ENCODE measurements around the gene CCDC187.
"Not testable (repeated sequence)": the region's sequence is repeated elsewhere in the genome, so short reads cannot be mapped to it uniquely, and the experiment has no call there.

The CCDC187 gene

GRCh38 chr9:136326761-136327303 is 22.9 kb upstream of the CCDC187 start:
- no peak for DNase-seq (ENCODE audit: low read depth)

GRCh38 chr9:136326061-136326760 is 22.3 kb upstream of the CCDC187 start:
- no peak for DNase-seq (ENCODE audit: low read depth)

- DNase-seq (ENCODE audit: low read depth), result no peak
Observed at GRCh38 chr9:136325358-136325757, 21.5 kb upstream of the CCDC187 start.

DNA sequence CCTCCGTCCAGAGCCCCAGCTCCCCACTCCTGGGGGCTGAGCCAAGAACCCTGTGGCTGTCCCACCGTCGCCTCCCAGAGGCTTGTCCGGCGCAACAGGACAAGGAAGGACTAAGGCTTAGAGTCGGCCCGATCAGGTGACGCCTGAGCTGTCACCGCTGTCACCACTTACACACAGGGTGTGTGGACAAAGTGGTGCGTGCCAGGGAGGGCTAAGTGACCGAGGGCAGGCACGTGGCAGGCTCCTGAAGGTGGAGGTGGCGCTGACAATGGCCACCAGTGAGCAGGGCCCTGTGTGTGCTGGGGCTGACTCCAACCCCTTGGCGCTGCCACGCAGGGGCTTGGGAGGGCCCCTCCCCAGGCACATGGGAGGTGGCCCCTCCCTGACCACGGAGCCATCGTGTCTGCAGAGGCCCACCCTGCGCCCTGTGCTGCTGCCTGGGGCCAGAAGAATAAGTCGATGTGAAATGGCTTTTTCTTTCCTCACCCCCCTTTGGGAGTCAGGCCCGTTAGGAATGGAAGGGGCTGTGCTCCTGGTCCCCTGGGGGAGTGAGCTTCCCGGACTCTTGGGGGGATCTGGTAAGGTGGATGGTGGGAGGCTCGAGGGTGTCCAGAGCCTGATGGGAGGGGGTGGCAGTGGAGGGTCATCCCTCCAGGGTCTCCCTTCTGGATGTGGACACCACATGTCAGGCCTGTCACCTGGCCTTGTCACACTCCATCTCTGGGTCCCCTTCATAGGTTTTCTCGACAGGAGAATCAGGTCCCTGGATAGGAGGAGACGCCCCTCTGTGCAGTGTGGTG is 20.8 kb upstream of the CCDC187 start:
- no peak for DNase-seq (ENCODE audit: low read depth)

DNA sequence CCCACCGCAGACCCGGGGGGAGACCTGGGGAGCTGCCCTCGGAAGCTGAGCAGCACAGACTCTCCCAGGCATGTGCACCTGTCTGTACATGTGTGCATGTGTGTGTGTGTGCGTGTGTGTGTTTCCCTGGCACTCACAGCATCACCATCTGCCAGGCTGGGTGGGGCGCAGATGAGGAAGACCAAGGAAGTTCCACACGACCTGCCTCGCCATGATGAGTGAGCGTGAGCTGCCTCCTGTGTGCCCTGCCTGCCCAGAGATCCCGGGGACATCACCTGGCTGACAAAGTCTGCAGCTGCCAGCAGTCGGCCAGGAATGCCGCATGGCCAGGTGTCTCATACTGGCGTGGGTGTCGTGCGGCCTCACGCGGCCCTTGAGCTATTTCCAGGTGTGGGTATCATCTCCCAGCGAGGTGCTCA is 19.5 kb upstream of the CCDC187 start:
- DNase-seq (ENCODE audit: low read depth), result no peak

- DNase-seq (ENCODE audit: low read depth), result no peak
Observed at GRCh38 chr9:136322756-136323330, 18.9 kb upstream of the CCDC187 start.

GRCh38 chr9:136321561-136321960 is 17.7 kb upstream of the CCDC187 start:
- no peak for DNase-seq (ENCODE audit: low read depth)

DNA sequence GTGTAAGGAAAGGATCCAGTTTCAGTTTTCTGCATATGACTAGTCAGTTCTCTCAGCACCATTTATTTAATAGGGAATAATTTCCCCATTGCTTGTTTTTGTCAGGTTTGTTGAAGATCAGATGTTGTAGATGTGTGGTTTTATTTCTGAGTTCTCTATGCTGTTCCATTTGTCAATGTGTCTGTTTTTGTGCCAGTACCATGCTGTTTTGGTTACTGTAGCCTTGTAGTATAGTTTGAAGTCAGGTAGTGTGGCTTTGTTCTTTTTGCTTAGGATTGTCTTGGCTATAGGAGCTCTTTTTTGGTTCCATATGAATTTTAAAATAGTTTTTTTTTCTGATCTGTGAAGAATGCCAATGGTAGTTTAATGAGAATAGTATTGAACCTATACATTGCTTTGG is 17.1 kb upstream of the CCDC187 start:
- DNase-seq (ENCODE audit: low read depth), result not testable (repeated sequence)

DNA sequence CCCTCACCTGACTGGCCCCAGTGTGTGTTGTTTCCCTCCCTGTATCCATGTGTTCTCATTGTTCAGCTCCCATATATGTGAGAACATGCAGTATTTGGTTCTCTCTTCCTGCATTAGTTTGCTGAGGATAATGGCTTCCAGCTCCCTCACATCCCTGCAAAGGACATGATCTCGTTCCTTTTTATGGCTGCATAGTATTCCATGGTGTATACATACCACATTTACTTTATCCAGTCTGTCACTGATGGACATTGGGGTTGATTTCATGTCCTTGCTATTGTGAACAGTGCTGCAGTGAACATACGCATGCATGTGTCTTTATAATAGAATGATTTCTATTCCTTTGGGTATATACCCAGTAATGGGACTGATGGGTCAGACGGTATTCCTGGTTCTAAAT is 16.1 kb upstream of the CCDC187 start:
- not testable (repeated sequence) for DNase-seq (ENCODE audit: low read depth)

DNA sequence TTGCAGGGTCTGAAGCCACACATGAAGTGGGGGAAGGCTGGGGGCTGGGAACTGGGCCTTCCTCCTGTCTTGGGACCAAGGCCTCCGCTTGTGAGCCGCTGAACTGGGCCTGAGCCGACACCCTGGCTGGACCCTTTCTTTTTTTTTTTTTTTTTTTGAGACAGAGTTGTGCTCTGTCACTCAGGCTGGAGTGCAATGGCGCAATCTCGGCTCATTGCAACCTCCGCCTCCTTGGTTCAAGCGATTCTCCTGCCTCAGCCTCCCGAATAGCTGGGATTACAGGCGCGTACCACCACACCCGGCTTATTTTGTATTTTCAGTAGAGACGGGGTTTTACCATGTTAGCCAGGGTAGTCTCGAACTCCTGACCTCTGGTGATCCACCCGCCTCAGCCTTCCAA is 15.3 kb upstream of the CCDC187 start:
- DNase-seq (ENCODE audit: low read depth), result not testable (repeated sequence)

- DNase-seq (ENCODE audit: low read depth), result no peak
Observed at GRCh38 chr9:136318776-136319241, 14.9 kb upstream of the CCDC187 start.

GRCh38 chr9:136318111-136318775 is 14.3 kb upstream of the CCDC187 start:
- DNase-seq (ENCODE audit: low read depth), result no peak

DNA sequence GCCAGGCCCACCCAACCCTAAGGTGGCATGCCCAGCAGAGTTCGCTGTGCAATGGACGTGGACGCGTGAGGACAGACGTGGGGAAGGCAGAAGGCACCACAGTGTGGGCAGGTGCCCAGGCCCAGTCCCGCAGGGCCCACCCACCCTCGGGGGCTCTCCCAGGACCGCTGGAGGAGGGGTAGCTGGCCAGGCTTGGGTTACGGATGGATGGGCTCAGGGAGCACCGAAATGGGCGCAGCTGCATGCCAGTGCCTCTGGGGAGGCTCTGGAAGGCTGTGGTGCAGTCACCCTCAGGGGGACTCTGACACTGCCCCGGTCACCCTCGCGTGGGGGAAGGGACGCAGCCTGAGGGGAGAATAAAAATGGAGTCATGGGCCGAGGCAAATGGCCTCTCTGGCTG is 13.8 kb upstream of the CCDC187 start:
- DNase-seq (ENCODE audit: low read depth), result no peak

DNA sequence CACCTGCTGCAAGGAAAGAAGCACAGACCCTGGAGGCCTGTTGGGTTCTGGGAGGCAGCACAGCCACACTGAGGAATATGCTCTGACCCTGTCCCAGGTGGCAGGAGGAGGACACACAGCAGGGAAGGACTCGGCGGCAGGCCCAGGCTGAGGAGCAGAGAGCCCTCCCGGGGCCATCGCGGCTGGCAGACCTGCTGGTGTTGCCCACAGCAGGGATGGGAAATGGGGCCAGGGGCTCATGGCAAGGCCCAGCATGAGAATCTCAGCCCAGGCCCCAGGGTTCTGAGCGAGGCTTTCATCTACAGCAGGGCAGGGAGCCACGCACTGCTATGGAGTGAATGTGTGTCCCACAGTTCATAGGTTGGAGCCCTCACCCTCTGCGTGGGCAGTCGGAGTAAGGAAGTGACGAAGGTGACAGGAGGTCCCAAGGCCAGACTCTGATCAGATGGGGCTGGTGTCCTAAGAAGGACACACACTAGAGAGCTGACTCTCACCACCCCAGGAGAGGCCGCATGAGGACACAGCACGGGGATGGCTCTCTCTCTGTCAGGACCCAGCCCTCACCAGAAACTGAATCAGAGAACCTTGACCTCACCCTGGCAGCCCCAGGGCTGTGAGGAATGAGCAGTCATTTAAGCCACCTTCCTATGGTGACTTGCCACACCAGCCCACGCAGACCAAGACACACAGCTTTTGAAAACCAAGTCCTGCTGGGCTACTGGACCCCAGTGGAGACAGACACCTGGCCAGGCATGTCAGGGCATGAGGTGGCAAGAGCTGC is 13.2 kb upstream of the CCDC187 start:
- DNase-seq (ENCODE audit: low read depth), result no peak

DNA sequence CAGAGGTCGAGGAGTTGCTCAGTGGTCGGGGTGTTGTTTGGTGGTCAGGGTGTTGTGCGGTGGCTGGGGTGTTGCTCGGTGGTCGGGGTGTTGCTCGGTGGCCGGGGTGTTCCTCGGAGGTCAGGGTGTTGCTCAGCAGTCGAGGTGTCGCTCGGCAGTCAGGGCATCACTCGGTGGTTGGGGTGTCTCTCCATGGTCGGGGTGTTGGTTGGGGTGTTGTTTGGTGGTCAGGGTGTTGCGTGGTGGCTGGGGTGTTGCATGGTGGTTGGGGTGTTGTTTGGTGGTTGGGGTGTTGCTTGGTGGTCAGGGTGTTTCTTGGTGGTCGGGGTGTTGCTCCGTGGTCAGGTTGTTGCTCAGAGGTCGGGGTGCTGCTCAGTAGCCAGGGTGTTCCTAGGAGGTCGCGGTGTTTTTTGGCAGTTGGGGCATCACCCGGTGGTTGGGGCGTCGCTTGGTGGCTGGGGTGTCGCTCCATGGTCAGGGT is 12.4 kb upstream of the CCDC187 start:
- DNase-seq (ENCODE audit: low read depth), result no peak

DNA sequence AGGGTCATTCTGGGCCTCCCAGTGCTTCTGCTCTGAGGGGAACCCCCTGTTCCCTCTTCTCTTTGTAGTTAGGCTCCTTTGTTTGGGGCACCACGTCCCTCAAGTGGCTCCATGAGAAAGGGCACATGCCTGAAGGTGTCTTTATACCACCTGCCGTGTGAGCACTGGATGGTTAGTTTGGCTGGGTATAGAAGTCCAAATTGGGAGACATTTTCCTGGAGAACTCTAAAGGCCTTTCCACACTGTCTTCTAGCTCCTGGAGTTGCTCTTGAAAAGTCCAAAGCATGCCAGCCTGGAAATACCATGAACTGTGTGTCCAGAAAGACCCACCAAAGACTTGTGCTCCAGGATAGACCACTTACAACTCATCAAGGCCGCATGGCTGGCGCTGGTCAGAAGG is 11.1 kb upstream of the CCDC187 start:
- no peak for DNase-seq (ENCODE audit: low read depth)

- DNase-seq (ENCODE audit: low read depth), result no peak
Observed at GRCh38 chr9:136314056-136314416, 10.1 kb upstream of the CCDC187 start.

DNA sequence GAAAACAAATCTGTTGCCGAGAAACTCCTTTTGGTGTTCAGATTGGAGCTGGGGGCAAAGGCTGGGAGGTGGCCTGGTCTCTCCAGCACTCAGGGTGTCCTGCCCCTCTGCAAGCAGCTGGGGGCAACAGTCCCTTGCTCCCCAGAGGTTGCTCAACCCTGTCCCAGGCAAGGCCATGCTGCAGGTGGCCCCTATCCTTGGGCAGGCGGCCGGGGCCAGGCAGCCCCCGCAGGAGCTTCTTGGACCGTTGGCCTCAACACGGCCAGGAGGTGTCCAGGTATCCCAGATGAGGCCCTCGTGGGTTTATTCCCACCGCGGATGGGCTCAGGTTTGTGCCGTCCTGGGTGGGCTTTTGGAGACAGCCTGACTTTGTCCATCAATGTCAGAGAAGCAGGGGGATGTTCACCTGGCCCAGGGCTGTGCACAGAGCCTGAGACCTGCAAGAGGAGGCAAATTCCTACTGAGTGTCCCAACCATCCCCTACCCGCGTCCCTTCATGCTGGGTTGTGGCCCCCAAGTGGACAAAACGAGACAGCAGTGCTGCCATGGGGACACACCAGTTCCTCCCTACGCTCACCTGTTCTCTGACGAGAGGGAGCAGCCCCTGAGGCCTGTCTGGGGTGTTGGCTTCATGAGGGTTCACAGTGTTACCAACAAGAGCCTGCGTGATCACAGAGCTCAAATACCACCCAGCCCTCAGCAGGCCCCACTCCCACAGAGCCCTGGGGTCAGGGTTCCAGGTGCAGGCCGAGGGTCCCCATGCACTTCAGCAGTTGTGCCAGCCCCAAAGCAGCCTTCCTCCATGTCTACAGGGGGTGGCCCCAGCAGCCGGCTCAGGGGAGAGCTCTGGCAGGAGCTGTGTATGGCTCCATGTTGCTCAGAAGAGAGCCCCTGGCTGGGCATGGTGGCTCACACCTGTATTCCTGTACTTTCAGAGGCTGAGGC is 9.5 kb upstream of the CCDC187 start:
- no peak for DNase-seq (ENCODE audit: low read depth)

DNA sequence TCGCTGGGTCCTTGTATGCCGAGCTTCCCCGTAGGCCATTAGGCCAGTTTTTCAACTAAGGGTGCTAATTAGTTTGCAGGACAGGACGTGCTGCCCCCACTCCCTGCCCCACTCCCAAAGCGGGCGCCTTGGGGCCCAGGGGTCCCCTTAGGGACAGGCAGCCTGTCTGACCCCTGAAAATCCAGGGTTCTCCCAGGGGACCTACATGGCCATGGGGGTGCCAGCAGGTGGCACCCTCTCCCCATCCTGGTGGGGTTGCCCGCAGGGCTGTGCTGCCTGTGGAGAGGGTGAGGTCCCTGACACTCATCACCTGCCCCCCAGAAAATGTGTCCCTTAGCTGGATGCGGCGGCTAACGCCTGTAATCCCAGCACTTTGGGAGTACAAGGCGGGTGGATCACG is 8.5 kb upstream of the CCDC187 start:
- no peak for DNase-seq (ENCODE audit: low read depth)

DNA sequence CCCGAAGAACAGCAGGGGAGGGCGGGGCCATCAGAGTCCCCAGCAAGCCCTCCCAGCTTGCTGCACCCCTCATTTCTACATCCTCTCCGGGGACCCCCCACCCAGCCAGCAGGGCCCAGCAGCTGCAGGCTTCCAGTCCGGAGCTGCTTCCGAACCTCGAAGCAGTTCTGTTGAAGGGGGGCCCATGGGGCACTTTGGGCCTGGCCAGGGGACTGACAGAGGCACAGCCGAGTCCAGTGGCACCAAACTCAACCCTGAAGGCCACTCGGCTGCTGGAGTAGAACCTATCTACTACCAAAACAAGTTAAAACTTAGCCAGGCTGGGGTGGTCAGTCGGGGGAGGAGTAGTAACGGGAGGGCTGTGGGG is 8.1 kb upstream of the CCDC187 start:
- DNase-seq (ENCODE audit: low read depth), result no peak
